HG03196 (cell line): ENCODE data around the gene CNOT6.
"Not testable (repeated sequence)": the region's sequence is repeated elsewhere in the genome, so short reads cannot be mapped to it uniquely, and the experiment has no call there.

ENCODE experiments used
- ATAC-seq: cut with Tn5 transposase; IDR thresholded peaks from one replicate; pipeline ENCODE4 v1.9.1; 2021; ENCODE audit not compliant: unreplicated experiment

The CNOT6 gene

GRCh38 chr5:180470966-180471582 is 23.1 kb upstream of the CNOT6 start:
- ATAC-seq: peak; percentile 61

DNA sequence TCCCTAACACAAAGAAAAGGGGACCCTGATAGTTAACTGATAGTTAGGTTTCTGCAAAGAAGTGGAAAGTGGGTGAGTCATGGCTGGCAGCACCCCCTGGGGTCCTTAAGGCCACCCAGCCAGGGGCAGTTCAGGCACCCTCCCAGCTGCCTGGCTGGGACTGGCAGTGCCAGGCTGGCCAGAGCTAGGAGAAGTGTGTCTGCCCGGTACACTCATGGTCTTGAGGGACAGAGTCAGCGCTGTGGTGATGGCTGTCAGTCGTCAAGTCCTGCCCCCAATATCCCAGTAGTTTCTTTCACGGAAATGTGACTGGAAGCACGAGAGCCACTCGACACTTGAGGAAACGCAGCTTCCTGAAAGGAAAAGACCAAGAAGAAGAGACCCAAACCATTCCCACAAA is 22.3 kb upstream of the CNOT6 start:
- no peak for ATAC-seq

- no peak for ATAC-seq
Observed at GRCh38 chr5:180472269-180472668, 21.9 kb upstream of the CNOT6 start.

DNA sequence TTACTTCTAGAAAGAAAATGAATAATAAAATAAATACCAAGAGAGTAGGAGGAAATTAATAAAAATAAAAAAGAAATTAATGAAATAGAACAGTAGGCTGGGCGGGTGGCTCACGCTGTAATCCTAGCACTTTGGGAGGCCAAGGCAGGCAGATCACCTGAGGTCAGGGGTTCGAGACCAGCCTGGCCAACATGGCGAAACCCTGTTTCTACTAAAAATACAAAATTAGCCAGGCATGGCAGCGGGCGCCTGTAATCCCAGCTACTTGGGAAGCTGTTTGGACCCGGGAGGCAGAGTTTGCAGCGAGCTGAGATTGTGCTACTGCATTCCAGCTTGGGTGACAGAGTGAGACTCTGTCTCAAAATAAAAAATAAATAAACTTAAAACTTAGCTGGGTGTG is 20.8 kb upstream of the CNOT6 start:
- not testable (repeated sequence) for ATAC-seq

- ATAC-seq: no peak
Observed at GRCh38 chr5:180474569-180474968, 19.6 kb upstream of the CNOT6 start.

DNA sequence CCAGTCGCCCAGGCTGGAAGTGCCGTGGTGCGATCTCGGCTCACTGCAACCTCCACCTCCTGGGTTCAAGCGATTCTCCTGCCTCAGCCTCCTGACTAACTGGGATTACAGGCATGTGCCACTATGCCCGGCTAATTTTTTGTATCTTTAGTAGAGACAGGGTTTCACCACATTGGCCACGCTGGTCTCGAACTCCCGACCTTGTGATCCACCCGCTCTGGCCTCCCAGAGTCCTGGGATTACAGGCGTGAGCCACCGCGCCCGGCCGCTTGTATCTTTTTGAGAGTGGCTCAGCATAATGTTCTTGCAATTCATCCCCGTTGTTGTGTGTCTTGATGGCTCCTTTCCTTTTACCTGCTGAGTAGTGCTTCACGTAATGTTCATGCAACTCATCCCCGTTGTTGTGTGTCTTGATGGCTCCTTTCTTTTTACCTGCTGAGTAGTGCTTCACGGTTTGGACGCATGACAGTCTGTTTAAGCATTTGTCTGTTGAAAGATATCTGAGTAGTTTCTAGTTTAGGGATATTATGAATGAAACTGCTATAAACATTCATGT is 18.1 kb upstream of the CNOT6 start:
- not testable (repeated sequence) for ATAC-seq

GRCh38 chr5:180484813-180485212 is 9.4 kb upstream of the CNOT6 start:
- no peak for ATAC-seq

- no peak for ATAC-seq
Observed at GRCh38 chr5:180486636-180487149, 7.5 kb upstream of the CNOT6 start.

DNA sequence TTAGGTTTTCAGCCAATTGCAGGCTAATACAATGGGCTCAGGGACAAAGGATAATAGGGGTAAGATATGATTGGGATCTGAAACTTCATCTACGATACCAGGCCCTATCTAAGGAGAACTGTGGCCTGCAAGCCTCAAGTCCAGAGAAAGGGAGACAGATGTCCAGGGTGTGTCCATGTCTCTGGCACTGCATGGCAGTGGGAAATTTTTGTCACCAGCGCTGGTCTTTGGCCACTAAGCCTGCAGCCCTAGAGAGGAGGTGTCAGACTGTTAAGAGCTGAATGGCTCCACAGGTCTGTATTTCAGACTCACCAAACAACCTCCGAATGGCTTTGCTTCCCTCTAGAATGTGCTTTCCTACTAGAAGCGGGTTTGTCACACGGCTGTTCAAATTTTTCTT is 6.6 kb upstream of the CNOT6 start:
- ATAC-seq: no peak

DNA sequence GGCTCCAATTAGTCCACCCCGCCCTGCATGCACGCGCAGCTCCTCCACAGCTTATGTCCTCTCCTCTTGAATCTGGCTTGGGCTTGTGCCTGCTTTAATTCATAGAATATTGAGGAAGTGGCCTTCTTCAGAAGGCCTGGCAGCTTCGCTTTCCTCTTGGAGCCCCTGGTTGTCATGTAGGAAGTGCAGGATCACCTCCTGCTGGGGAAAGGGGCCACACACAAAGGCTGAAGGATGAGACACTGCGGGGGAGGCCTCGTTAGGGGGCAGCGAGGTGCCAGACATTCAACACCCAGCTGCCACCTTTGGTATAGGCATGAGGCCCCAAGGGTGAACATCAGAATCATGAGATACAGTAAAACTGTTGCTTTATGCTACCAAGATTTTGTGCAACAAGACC is 2.7 kb upstream of the CNOT6 start:
- ATAC-seq: no peak

GRCh38 chr5:180492226-180492903 is 1.8 kb upstream of the CNOT6 start:
- ATAC-seq: no peak

DNA sequence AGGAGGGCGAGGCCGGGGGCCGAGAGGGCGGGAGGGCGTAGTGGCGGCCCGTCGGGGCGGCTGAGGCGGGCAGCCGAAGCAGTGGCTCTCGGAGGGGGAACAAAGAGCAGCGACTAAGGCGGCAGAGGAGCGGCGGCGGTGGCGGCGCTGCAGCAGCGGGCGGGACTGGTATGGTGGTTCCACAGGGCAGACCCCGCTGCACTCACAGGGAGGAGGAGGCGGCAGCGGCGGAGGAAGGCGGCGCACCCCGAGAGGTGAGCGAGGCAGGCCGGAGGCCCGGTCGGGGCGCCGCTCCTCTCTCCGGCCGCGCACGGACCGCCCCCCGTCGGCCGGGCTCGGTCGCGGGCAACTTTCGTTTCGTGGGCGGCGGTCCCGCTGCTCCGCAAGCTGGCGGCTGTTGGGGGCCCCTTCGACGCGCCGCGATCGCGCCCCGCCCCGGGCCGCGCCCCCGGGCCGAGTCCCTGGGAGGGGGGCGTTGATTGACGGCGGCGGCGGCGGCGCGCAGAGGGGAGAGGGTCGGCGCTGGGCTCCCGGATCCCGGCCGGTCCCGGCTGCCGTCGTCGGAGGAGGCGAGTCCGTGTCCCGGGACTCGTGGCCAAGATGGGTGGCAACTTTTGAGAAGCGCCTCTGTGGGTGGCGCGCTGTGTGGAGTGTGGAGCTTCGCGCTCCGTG is 467 bp downstream of the CNOT6 start:
- peak; percentile 33 for ATAC-seq

- ATAC-seq: no peak
Observed at GRCh38 chr5:180495292-180495691, 1.1 kb downstream of the CNOT6 start.

DNA sequence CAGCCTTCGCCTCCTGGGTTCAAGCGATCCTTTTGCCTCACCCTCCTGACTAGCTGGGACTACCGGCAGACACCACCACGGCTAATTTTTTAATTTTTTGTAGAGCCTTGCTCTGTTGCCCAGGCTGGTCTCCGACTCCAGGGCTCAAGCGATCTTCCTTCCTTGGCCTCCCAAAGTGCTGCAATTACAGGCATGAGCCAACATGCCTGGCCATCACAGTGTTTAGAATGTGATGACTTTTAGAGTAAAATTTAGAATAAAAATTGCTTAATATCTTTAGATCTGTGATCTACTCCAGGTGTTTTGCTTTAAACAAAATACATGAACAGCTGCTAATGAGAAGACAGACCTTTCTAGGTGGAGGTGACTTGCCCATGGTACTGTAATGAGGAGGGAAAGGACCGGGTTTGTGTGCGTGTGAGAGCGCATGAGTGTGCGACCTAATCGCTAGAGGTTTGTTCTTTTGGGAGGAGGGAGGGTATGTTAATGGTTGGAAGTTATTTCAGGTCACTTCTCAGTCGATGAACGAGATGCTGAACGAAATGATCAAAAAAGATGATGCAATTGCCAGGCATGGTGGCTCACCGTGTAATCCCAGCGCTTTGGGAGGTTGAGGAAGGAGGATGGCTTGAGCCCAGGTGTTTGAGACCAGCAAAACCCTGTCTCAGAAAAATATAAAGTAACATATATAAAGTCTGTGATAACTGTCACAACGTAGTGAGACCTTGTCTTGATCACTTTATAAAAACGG is 2.0 kb downstream of the CNOT6 start:
- ATAC-seq: no peak

GRCh38 chr5:180496806-180497205 is 2.6 kb downstream of the CNOT6 start:
- not testable (repeated sequence) for ATAC-seq

- not testable (repeated sequence) for ATAC-seq
Observed at GRCh38 chr5:180497865-180498264, 3.7 kb downstream of the CNOT6 start.

- ATAC-seq: no peak
Observed at GRCh38 chr5:180498378-180498777, 4.2 kb downstream of the CNOT6 start.

GRCh38 chr5:180499684-180500083 is 5.5 kb downstream of the CNOT6 start:
- ATAC-seq: no peak

GRCh38 chr5:180500300-180500699 is 6.1 kb downstream of the CNOT6 start:
- not testable (repeated sequence) for ATAC-seq

DNA sequence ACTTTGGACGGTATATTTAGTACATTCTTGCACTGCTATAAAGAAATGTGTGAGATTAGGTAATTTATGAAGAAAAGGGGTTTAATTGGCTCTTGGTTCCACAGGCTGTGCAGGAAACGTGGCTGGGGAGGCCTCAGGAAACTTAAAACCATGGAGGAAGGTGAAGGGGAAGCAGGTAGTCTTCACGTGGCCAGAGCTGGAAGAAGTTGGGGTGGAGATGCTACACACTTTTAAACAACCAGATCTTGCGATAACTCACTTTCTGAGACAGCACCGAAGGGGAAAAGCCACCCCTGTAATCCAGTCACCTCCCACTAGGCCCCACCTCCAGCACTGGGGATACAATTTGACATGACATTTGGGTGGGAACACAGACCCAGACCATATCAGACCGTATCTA is 13.5 kb downstream of the CNOT6 start:
- ATAC-seq: no peak

GRCh38 chr5:180515294-180515693 is 21.1 kb downstream of the CNOT6 start:
- no peak for ATAC-seq
